Stomach (tissue), 4 donors: ENCODE data around the gene TROAP.

ENCODE experiments used
- POLR2AphosphoS5 ChIP-seq, 3 donors: sonication (generic); formaldehyde crosslinking; IDR thresholded peaks; one replicate each; pipeline ENCODE4 v1.6.1; 2016; ENCODE audit warnings: antibody characterized with exemption in 3 of 3
- TF ChIP-seq, protein P1 (sequence below), 7 experiments: fragments of 450-650 bp in 4 of 7; fragments of 200-600 bp in 3 of 7; sonication (generic) in 3 of 7; IDR thresholded peaks; one replicate each; pipeline ENCODE4 v1.5.1; 2016 to 2019; ENCODE audit warnings: antibody characterized with exemption in 7 of 7, control low read depth in 2 of 7, mild to moderate bottlenecking in 1 of 7

DNA sequence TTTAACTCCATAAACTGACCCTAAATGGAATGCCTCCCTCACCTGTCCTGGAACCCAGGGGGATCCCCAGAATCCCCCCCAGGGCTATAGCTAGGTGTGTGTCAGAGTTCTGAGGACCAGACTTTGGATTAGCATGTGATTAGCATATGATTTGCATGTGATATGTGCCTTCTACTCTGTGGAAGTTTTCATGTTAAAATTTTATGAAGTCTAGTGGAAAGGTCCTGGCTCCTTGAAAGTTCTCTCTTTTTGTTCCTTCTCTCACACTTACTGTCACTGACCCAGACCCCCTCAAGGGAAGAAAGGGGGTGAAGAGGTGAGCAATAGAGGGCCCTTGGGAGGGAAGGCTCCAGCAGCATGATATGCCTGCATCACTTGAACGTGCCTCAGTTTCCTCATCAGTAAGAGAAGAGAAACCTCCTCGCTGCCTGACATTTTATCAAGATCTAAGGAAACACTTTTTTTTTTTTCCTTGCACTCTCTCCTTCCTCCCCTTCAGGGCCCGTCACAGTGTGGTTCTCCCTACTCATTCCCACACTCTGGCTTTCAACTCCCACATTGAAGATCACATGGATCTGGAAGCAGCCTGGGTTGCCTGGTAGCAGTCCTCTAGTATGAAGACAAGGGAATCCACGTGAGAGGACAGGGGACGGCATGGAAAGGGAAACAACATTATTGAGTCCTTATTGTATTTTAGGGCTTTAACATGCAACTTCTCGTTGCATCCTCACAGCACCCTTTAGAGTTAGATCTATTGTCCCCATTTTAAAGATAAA, 17.2 kb downstream of the TROAP start:
- TF ChIP-seq POLR2AphosphoS5 (IDR thresholded peaks at IDR 0.05): no peak
- TF ChIP-seq, protein P1, sequence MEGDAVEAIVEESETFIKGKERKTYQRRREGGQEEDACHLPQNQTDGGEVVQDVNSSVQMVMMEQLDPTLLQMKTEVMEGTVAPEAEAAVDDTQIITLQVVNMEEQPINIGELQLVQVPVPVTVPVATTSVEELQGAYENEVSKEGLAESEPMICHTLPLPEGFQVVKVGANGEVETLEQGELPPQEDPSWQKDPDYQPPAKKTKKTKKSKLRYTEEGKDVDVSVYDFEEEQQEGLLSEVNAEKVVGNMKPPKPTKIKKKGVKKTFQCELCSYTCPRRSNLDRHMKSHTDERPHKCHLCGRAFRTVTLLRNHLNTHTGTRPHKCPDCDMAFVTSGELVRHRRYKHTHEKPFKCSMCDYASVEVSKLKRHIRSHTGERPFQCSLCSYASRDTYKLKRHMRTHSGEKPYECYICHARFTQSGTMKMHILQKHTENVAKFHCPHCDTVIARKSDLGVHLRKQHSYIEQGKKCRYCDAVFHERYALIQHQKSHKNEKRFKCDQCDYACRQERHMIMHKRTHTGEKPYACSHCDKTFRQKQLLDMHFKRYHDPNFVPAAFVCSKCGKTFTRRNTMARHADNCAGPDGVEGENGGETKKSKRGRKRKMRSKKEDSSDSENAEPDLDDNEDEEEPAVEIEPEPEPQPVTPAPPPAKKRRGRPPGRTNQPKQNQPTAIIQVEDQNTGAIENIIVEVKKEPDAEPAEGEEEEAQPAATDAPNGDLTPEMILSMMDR (IDR thresholded peaks at IDR 0.05): no peak
